GM12878 (cell line): ENCODE measurements around the gene H2AZ1. TPM values are rescaled to one million over a fixed set of nuclear protein-coding genes. Genes with fewer than 3 reads are reported as not detected.

Experiments
- ATAC-seq: fragments of 200-7000 bp; cut with Tn5 transposase; 3 replicates; pipeline ENCODE4 v1.9.1; 2020; ENCODE audit warnings: mild to moderate bottlenecking, moderate library complexity
- Bru-seq: library from RNA; stranded (reverse); fragments of 400-500 nt; gene quantifications from one replicate; lab custom pipeline; 2021; lab: Mats Ljungman, UMichigan
- BruChase-seq, 2 experiments: library from RNA; stranded (reverse); fragments of 400-500 nt; gene quantifications; one replicate each; lab custom pipeline; 2021; lab: Mats Ljungman, UMichigan
- BruUV-seq: library from RNA; stranded (reverse); fragments of 400-500 nt; replicated peaks from 2 replicates; lab custom pipeline; 2021; lab: Mats Ljungman, UMichigan
- CTCF ChIA-PET: fragments of 300-600 bp; sonication (Branson Sonifier 250); formaldehyde crosslinking; extraction: SDS; loops from one replicate; lab custom pipeline; 2021; ENCODE audit warnings: inconsistent platforms; lab: Yijun Ruan, JAX
- POLR2A ChIA-PET: fragments of 350-600 bp; formaldehyde crosslinking; extraction: SDS; loops from one replicate; lab custom pipeline; 2021; ENCODE audit warnings: inconsistent platforms; lab: Charles Lee
- RAD21 ChIA-PET: fragments of 300-600 bp; sonication (Branson Sonifier 250); formaldehyde crosslinking; loops from one replicate; lab custom pipeline; 2023; ENCODE audit warnings: antibody characterized with exemption; ENCODE audit not compliant: unreplicated experiment; lab: Charles Lee
- SMC1A ChIA-PET: fragments of 300-600 bp; sonication (Branson Sonifier 250); formaldehyde crosslinking; loops from one replicate; lab custom pipeline; 2023; ENCODE audit not compliant: unreplicated experiment, uncharacterized antibody; lab: Charles Lee
- DNase-seq: peaks from one replicate; pipeline ENCODE4 v3.0.0-alpha.2; 2011; ENCODE audit warnings: low read depth, low spot score
- FAIRE-seq: peaks from 3 replicates; lab custom pipeline; 2011; peaks lifted over from hg19 to GRCh38; lab: Jason Lieb, UNC
- H2AFZ ChIP-seq: 2 replicates; pipeline ENCODE4 v1.6.0; 2011; ENCODE audit warnings: low read depth, low read length, control low read depth; ENCODE audit not compliant: control insufficient read depth
- H3K27ac ChIP-seq: 2 replicates; pipeline ENCODE4 v1.5.1; 2011; ENCODE audit warnings: control low read depth; ENCODE audit not compliant: control insufficient read depth, insufficient read depth
- H3K27me3 ChIP-seq, 2 experiments: replicated peaks in 1 of 2; 2 replicates each; pipeline versions ENCODE4 v1.6.0 to v1.6.1; 2011; ENCODE audit warnings: low read length in 1 of 2; ENCODE audit not compliant: control insufficient read depth in 2 of 2, insufficient read depth in 2 of 2
- H3K36me3 ChIP-seq, 2 experiments: 2 replicates each; pipeline ENCODE4 v1.5.1; 2011; ENCODE audit warnings: low read length in 1 of 2; ENCODE audit not compliant: control insufficient read depth in 2 of 2, insufficient read depth in 2 of 2
- H3K4me1 ChIP-seq: 2 replicates; pipeline ENCODE4 v1.6.1; 2011; ENCODE audit warnings: mild to moderate bottlenecking, low read length, moderate library complexity, mixed read lengths; ENCODE audit not compliant: control insufficient read depth, insufficient read depth
- H3K4me2 ChIP-seq: 2 replicates; pipeline ENCODE4 v1.6.0; 2011; ENCODE audit warnings: control low read depth; ENCODE audit not compliant: control insufficient read depth, insufficient read depth
- H3K4me3 ChIP-seq: fragments of 200-600 bp; sonication (generic); 2 replicates; pipeline ENCODE4 v1.5.1; 2016
- H3K79me2 ChIP-seq: 2 replicates; pipeline ENCODE4 v1.6.0; 2011; ENCODE audit warnings: low read length; ENCODE audit not compliant: control insufficient read depth, insufficient read depth
- H3K9ac ChIP-seq: 2 replicates; pipeline ENCODE4 v1.8.0; 2011; ENCODE audit warnings: low read length, control low read depth, mixed read lengths; ENCODE audit not compliant: control insufficient read depth, insufficient read depth
- H3K9me3 ChIP-seq: replicated peaks from 3 replicates; pipeline ENCODE4 v1.5.1; 2011; ENCODE audit warnings: mild to moderate bottlenecking, low read length; ENCODE audit not compliant: control insufficient read depth, insufficient read depth
- H4K20me1 ChIP-seq: 2 replicates; pipeline ENCODE4 v1.6.0; 2011; ENCODE audit not compliant: control insufficient read depth, insufficient read depth
- NKRF ChIP-seq: fragments of 450-650 bp; conservative IDR thresholded peaks from 2 replicates; pipeline ENCODE4 v1.6.1; 2017; ENCODE audit warnings: mild to moderate bottlenecking, moderate library complexity
- NR2C2 ChIP-seq: IDR thresholded peaks from 2 replicates; pipeline ENCODE4 v1.6.1; 2011; ENCODE audit warnings: borderline replicate concordance, low read depth; ENCODE audit not compliant: control insufficient read depth, insufficient read length
- SPI1 ChIP-seq: IDR thresholded peaks from 2 replicates; pipeline ENCODE4 v1.6.1; 2011; ENCODE audit warnings: low read depth, mild to moderate bottlenecking, low read length, moderate library complexity, borderline replicate concordance; ENCODE audit not compliant: insufficient read depth
- TARDBP ChIP-seq: IDR thresholded peaks from 2 replicates; pipeline ENCODE4 v1.6.1; 2016; ENCODE audit warnings: borderline replicate concordance
- YBX1 ChIP-seq: fragments of 450-650 bp; IDR thresholded peaks from 2 replicates; pipeline ENCODE4 v1.6.1; 2016; ENCODE audit warnings: antibody characterized with exemption
- ZBTB40 ChIP-seq: fragments of 450-650 bp; IDR thresholded peaks from 2 replicates; pipeline ENCODE4 v1.6.1; 2016; ENCODE audit warnings: mild to moderate bottlenecking, moderate library complexity, borderline replicate concordance
- WGBS: methylation state at CpG from one replicate; pipeline ENCODE4 v1.1.6; 2016; ENCODE audit warnings: low lambda C conversion rate; ENCODE audit not compliant: insufficient replicate concordance, insufficient coverage; ENCODE audit errors: missing lambda C conversion rate; 5-methylcytosine and 5-hydroxymethylcytosine counted together
- in situ Hi-C: fragments of 300-500 bp; cut with MboI; formaldehyde crosslinking; loops from 9 replicates; pipeline ENCODE4 v1.14.3; 2018; ENCODE audit warnings: mixed read lengths
- intact Hi-C: fragments of 100-400 bp; cut with micrococcal nuclease; formaldehyde crosslinking; loops from one replicate; pipeline ENCODE4 v1.14.2; 2022; ENCODE audit not compliant: unreplicated experiment
- long read RNA-seq, 2 experiments: library from polyadenylated mRNA; unstranded; transcript quantifications; one replicate each; pipeline ENCODE4 v2.0.0, GENCODE V29; 2019 to 2020
- polyA minus RNA-seq, 3 experiments: library from RNA; depleted of rRNA, polyadenylated mRNA; stranded (reverse); fragments of >200 nt; gene quantifications; 2 replicates each; pipeline ENCODE4 v1.2.3, GENCODE V29; 2011
- polyA plus RNA-seq, 11 experiments: library from polyadenylated mRNA; depleted of rRNA in 4 of 11; unstranded in 6 of 11; stranded (reverse) in 5 of 11; fragments of >200 nt; fragmentation: Nextera tagmentation in 4 of 11; fragmentation: Illumina TruSeq in 1 of 11; extraction: Ambion mirVana in 4 of 11; extraction: Trizol in 1 of 11; gene quantifications; 1 replicate in 1 of 11; 2 replicates in 10 of 11; pipeline versions ENCODE4 v1.2.1 to v1.2.3, GENCODE V29; 2011 to 2016; ENCODE audit warnings: inconsistent platforms in 2 of 11, missing spikeins in 2 of 11, low read depth in 1 of 11
- total RNA-seq, 4 experiments: library from RNA; depleted of rRNA in 3 of 4; stranded (reverse); fragments of >200 nt in 3 of 4; fragmentation: Illumina TruSeq in 1 of 4; extraction: Trizol in 1 of 4; gene quantifications; 2 replicates each; pipeline versions ENCODE4 v1.2.1 to v1.2.3, GENCODE V29; 2013 to 2021
- TF ChIP-seq, protein P1 (sequence below): IDR thresholded peaks from 2 replicates; pipeline ENCODE4 v1.6.1; 2012; ENCODE audit warnings: low read depth, low read length, improper control_type of control experiment

The H2AZ1 gene
- 40.8 and 40.9 TPM in 2 replicates for total RNA-seq (2013; cell fraction: nucleolus; rRNA removed)
- total RNA-seq (2014; rRNA removed) = 681 and 685 TPM in 2 replicates
- 713 and 719 TPM in 2 replicates for total RNA-seq (2014; rRNA removed; fragmentation: Illumina TruSeq; extraction: Trizol)
- total RNA-seq (2021) = 655 and 662 TPM in 2 replicates
- 554 TPM for polyA plus RNA-seq (2011; ENCODE audit: low read depth)
- 1,077 and 1,299 TPM in 2 replicates for polyA plus RNA-seq (2011; rRNA removed)
- 834 and 852 TPM in 2 replicates for polyA plus RNA-seq (2011; cell fraction: cytosol; rRNA removed)
- polyA plus RNA-seq (2011; cell fraction: nucleus; rRNA removed) = 448 and 476 TPM in 2 replicates
- 483 and 525 TPM in 2 replicates for polyA plus RNA-seq (2012)
- polyA plus RNA-seq (2014; fragmentation: Illumina TruSeq; extraction: Trizol) = 548 and 652 TPM in 2 replicates
- 1,000 to 10,000 TPM; 3,787 to 4,800 TPM for polyA plus RNA-seq (2014; fragmentation: Nextera tagmentation; extraction: Ambion mirVana)
- polyA plus RNA-seq (2014; rRNA removed) = 670 and 724 TPM in 2 replicates
- 1,000 to 10,000 TPM; 1,970 to 2,092 TPM for polyA plus RNA-seq (2016; fragmentation: Nextera tagmentation; extraction: Ambion mirVana)
- polyA minus RNA-seq (2011; rRNA and poly(A)+ RNA removed) = 442 and 507 TPM in 2 replicates
- polyA minus RNA-seq (2011; cell fraction: cytosol; rRNA and poly(A)+ RNA removed) = 145 and 155 TPM in 2 replicates
- polyA minus RNA-seq (2011; cell fraction: nucleus; rRNA and poly(A)+ RNA removed) = 78.7 and 121 TPM in 2 replicates
- percentile 98 among the genes with signal in this experiment for Bru-seq, nascent RNA
- BruChase-seq, experiment 1, labeled RNA remaining after a 6-hour chase = percentile 100 among the genes with signal in this experiment
- BruChase-seq, experiment 2, labeled RNA remaining after a 2-hour chase = percentile 100 among the genes with signal in this experiment
- long read RNA-seq, experiment 1, transcript H2AFZ-201 (5 exons, 979 nt) = major isoform, 1,459 of 1,517 reads
- long read RNA-seq, experiment 1, partial matches to known transcripts = 5 of 1,517 reads
- long read RNA-seq, experiment 1, other reads (novel, unspliced or antisense) = 52 of 1,517 reads
- long read RNA-seq, experiment 2, transcript H2AFZ-201 (5 exons, 979 nt) = major isoform, 6,310 of 6,496 reads
- long read RNA-seq, experiment 2, transcript H2AFZ-204 (2 exons, 1,843 nt) = minor isoform, 10 of 6,496 reads
- long read RNA-seq, experiment 2, transcript H2AFZ-203 (4 exons, 1,254 nt) = minor isoform, 6 of 6,496 reads
- long read RNA-seq, experiment 2, partial matches to known transcripts = 9 of 6,496 reads
- long read RNA-seq, experiment 2, other reads (novel, unspliced or antisense) = 160 of 6,496 reads

- in situ Hi-C loops (loop anchor here (5.0 to 25.0 kb wide), 3 partner anchors 128 to 863 kb away; partner anchors contain the start of genes ADH5 and TRMT10A), intact Hi-C loops (loop anchor here (1.0 to 5.0 kb wide), 6 partner anchors 33 to 1023 kb away; partner anchors contain the start of genes DAPP1, EIF4E and LAMTOR3)
- ATAC-seq (peak; percentile 77), FAIRE-seq (peak; percentile 92), DNase-seq (peak; percentile 92)
- Histone ChIP-seq H3K36me3 (no peaks in the 10 kb centered on the region), H4K20me1 (no peaks in the 10 kb centered on the region), H2AFZ (peak within 1 kb of the TSS; percentile 92), H3K9me3 (no peaks in the 10 kb centered on the region), H3K9ac (peak within 1 kb of the TSS; percentile 98), H3K27me3 (no peaks in the 10 kb centered on the region), H3K4me2 (peak within 1 kb of the TSS; percentile 94), H3K79me2 (peaks cover 46% of the 10 kb centered on the region), H3K27ac (peak within 1 kb of the TSS; percentile 97), H3K4me1 (peaks cover 7% of the 10 kb centered on the region; the same call in 1 of the 2 replicates), H3K4me3 (peak within 1 kb of the TSS; percentile 94)
- ChIA-PET RAD21 (interaction anchor here (0.6 to 6.2 kb wide), 10 partner anchors 11 to 387 kb away, joined by 3 to 95 read pairs (median 3); partner anchors contain the start of gene LAMTOR3), CTCF (interaction anchor here (0.9 to 2.2 kb wide), 8 partner anchors 8 to 387 kb away, joined by 3 to 7 read pairs (median 4); partner anchors contain the start of gene TRMT10A), SMC1A (interaction anchor here (0.8 to 2.6 kb wide), 5 partner anchors 9 to 129 kb away, joined by 3 to 14 read pairs (median 4); partner anchors contain the start of gene LAMTOR3), POLR2A (interaction anchor here (0.8 to 5.1 kb wide), 7 partner anchors 10 to 148 kb away, joined by 3 to 23 read pairs (median 3); partner anchors contain the start of gene LAMTOR3)
- WGBS = 1% methylated on average over 45 of the region's 76 CpGs
- BruUV-seq = TSS peak; percentile 71
- TF ChIP-seq SPI1 = no peak
- no peak for TF ChIP-seq NR2C2
- no peak for TF ChIP-seq ZBTB40
- TF ChIP-seq, protein P1, sequence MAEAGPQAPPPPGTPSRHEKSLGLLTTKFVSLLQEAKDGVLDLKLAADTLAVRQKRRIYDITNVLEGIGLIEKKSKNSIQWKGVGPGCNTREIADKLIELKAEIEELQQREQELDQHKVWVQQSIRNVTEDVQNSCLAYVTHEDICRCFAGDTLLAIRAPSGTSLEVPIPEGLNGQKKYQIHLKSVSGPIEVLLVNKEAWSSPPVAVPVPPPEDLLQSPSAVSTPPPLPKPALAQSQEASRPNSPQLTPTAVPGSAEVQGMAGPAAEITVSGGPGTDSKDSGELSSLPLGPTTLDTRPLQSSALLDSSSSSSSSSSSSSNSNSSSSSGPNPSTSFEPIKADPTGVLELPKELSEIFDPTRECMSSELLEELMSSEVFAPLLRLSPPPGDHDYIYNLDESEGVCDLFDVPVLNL = peak; percentile 97
- no peak for TF ChIP-seq YBX1
- TF ChIP-seq TARDBP = no peak
- TF ChIP-seq NKRF = peak; percentile 89
Observed at GRCh38 chr4:99949999-99950912, at the start of gene H2AZ1. H2AZ1 (minus strand) TSS chr4:99950275; CDS start chr4:99950170, 105 bp downstream.
